NCI-H128 (cell line): Measurements from ENCODE around the gene NEDD8.

ENCODE experiments used
- DNase-seq: peaks from one replicate; lab custom pipeline; 2025; ENCODE audit not compliant: unreplicated experiment; lab: John Stamatoyannopoulos, UW

Gene NEDD8

GRCh38 chr14:24182110-24182882 lies 49.9 kb downstream of the NEDD8 start:
- DNase-seq: no peak

GRCh38 chr14:24181371-24182077 lies 50.6 kb downstream of the NEDD8 start:
- DNase-seq: no peak

- DNase-seq: no peak
Measured at GRCh38 chr14:24179961-24180796, 52.0 kb downstream of the NEDD8 start.

GRCh38 chr14:24179294-24179960 lies 52.7 kb downstream of the NEDD8 start:
- DNase-seq: no peak

- no peak for DNase-seq
Measured at GRCh38 chr14:24178399-24179178, 53.6 kb downstream of the NEDD8 start.

- no peak for DNase-seq
Measured at GRCh38 chr14:24177891-24178290, 54.3 kb downstream of the NEDD8 start.

- DNase-seq: no peak
Measured at GRCh38 chr14:24177041-24177825, 54.9 kb downstream of the NEDD8 start.

GRCh38 chr14:24176599-24176998 lies 55.6 kb downstream of the NEDD8 start:
- DNase-seq: no peak

GRCh38 chr14:24172871-24173281 lies 59.3 kb downstream of the NEDD8 start:
- DNase-seq: no peak

GRCh38 chr14:24172261-24172860 lies 59.8 kb downstream of the NEDD8 start:
- DNase-seq: no peak

- peak; percentile 97 for DNase-seq
Measured at GRCh38 chr14:24171422-24172260, 60.5 kb downstream of the NEDD8 start, which contains the start of gene REC8. Gene REC8 (plus strand): TSS chr14:24172080. CDS start chr14:24172553, 473 bp downstream.

- DNase-seq: no peak
Measured at GRCh38 chr14:24167469-24168114, 64.6 kb downstream of the NEDD8 start.
